ENCODE measurements around the gene RASA1.

The RASA1 gene

DNA sequence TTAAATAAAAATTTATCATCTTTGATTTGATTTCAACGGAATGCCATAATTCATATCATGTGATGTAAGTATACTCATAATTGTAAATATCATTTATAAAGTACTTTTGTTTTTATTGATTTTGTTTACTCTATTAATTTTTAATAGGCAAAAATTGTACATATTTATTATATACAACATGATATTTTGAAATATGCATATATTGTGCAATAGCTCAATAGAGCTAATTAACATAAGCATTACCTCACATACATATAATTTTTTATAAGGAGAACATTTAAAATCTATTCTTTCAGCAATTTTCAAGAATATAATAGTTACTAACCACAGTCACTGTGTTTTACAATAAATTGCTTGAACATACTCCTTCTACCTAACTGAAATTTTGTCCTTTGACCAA is 170.0 kb downstream of the RASA1 start:
- in situ Hi-C loops (cut with MboI; ENCODE audit: low sequenced_read_pairs) = no loop called here

DNA sequence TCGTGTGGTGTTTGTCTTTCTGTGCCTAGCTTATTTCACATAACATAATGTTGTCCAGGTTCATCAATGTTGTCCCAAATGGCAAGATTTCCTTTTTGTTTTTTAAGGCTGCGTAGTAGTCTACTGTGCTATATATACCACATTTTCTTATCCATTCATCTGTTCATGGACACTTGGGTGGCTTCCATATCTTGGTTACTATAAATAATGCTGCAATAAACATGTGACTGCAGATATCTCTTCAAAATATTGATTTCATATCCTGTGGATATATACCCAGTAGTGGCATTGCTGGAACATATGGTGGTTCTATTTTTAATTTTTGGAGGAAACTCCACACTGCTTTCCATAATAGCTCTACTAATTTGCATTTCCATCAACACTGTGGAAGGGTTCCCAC is 170.5 kb downstream of the RASA1 start:
- in situ Hi-C loops (cut with MboI; ENCODE audit: low sequenced_read_pairs) = no loop called here
